ENCODE measurements around the gene CILP2.
A peak's percentile ranks its signal among the peaks of the same experiment; 100 is the strongest.

GRCh38 chr19:19531951-19532805 lies 5.9 kb upstream of the CILP2 start:
- TF ChIP-seq CTCF (IDR thresholded peaks at IDR 0.05; ENCODE audit: low read depth, low read length, poor library complexity, severe bottlenecking): peak; percentile 98
- no peak for TF ChIP-seq EZH2phosphoT487 (IDR thresholded peaks at IDR 0.05; ENCODE audit: borderline replicate concordance, low read length)

Data from DOHH2 (cell line).